Measurements from ENCODE around the gene ISCU.

Gene ISCU

GRCh38 chr12:108602209-108602705, 39.9 kb downstream of the ISCU start:
- DNase-seq (ENCODE audit: low read depth in 2 of 3, low spot score in 1 of 3): no peak

DNA sequence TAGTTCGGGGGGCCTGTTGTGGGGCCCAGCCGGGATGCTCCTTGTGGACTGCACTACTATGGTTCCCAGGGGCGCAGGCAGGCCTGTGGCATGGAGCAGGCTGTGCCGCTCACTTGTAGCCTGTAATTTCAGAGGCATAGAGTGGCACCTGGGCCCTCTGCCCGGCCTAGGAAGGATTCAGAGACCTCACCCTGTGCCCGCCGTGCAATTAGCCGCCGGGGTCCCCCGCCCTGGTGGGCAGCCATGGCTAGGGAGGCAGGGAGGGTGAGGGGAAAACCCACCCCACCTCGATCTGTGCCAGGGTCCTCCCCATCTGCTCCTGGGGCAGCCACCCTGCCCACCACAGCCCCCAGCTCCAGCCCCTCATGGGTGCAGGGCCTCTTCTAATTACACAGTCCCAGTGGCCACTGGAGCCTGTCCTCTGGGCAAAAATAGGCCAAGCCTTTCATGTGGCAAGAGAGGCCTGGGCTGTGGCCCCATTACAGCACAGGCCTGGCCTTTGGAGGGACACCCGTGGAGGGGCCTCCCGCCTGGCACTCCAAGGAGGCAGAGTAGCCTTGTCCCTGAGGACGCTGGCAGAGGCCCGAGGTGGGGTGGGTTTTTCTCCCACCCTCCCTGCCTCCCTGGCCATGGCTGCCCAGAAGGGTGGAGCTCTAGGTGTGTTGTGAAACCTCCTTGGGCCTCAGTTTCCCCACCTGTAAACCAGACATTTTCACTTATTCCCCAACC, 40.7 kb downstream of the ISCU start:
- no peak for DNase-seq (ENCODE audit: low read depth in 2 of 3, low spot score in 1 of 3)

- DNase-seq (ENCODE audit: low read depth in 2 of 3, low spot score in 1 of 3): no peak
These were observed 41.3 kb downstream of the ISCU start for GRCh38 chr12:108603743-108604142.

GRCh38 chr12:108604208-108604941, 42.0 kb downstream of the ISCU start:
- no peak for DNase-seq (ENCODE audit: low read depth in 2 of 3, low spot score in 1 of 3)

DNA sequence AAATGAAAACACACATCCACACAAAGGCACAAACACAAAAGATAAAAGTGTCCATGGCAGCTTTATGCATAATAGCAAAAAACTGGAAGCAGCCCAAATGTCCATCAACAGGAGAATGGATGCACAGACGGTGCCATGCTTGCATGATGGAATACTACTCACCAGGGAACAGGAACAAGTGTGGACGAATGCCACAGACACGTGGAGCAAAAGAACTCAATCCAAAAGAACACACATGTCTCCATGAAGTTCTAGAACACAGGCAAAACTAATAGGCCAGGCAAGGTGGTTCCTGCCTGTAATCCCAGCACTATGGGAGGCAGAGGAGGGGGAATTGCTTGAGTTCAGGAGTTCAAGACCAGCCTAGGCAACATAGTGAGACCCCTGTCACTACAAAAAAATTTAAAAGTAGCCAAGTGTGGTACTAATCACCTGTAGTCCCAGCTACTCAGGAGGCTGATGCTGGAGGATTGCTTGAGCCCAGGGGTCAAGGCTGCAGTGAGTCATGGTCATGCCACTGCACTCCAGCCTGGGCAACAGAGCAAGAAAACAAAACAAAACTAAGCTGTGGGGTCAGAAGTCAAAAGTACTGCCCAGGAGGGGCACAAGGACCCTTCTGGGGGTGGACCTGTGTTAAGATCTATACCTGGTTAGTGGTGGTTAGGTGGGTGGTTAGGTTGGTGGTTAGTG, 42.7 kb downstream of the ISCU start:
- no peak for DNase-seq (ENCODE audit: low read depth in 2 of 3, low spot score in 1 of 3)

GRCh38 chr12:108605690-108606406, 43.5 kb downstream of the ISCU start:
- DNase-seq (ENCODE audit: low read depth in 2 of 3, low spot score in 1 of 3): no peak

- DNase-seq (ENCODE audit: low read depth in 2 of 3, low spot score in 1 of 3): no peak
These were observed 44.1 kb downstream of the ISCU start for GRCh38 chr12:108606492-108606891.

DNA sequence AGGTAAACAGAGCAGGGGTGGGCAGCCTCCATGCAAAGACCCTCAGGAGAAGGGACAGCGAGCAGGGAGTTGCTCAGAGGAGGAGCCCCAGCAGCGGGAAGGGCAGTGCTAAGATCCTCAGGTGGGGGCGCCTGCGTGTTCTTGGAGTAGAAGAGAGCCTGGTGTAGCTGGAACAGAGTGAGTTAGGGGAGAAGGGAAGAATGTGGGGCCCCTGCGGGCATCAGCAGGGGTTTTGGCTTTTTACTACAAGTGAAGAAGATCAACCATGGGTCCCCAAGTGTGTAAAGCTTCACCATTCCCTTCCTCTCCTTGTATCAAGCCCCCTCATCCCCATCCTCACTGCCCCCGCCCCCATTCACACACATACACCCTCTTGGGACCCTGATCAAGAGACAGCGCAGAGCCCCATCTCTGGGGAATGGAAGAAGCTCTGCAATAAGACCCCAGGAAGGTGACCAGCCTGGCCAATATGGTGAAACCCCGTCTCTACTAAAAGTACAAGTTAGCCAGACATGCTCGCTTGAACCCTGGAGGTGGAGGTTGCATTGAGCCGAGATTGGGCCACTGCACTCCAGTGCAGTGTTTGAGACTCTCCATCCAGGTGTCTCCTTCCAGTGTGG, 45.7 kb downstream of the ISCU start:
- DNase-seq (ENCODE audit: low read depth in 2 of 3, low spot score in 1 of 3): no peak

GRCh38 chr12:108608616-108609015, 46.2 kb downstream of the ISCU start:
- no peak for DNase-seq (ENCODE audit: low read depth in 2 of 3, low spot score in 1 of 3)

DNA sequence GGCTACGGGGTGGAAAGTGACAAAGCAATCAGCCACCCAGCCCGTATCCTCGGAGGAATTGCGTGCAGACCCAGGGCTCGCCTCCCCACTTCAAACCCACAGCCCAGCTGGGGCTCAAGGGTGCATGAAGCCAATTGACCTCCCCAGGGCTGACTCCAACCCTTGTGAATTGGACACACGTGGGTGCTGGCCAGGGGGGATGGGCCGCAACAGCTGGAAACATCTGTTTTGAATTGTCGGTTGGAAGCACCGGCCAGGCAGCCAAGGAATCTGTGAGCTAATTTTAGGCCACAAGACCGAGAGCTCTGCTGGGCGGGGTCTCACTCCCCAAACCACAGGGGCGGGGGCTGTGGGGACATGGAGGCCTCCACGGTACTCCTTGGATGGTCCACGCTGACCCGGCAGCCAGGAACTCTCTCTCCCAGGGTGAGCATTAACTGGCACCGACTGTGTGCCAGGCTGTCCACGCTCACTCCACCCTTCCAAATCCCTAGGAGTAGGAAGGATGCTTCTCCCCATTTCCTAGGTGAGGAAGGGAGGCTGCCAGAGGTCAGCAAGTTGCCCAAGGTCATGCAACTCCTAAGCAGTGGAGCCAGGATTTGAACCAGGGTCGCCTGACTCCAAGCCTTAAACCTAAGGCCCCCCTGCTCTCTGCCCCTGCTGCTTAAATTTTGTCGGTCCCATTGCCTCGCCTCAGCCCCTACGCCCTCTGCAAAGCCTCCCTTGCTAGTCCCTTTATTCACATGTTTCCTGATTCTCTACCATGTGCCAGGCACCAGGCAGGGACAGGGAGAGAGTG, 47.3 kb downstream of the ISCU start:
- DNase-seq (ENCODE audit: low read depth in 2 of 3, low spot score in 1 of 3): no peak

GRCh38 chr12:108610336-108610815, 48.0 kb downstream of the ISCU start:
- DNase-seq (ENCODE audit: low read depth in 2 of 3, low spot score in 1 of 3): no peak

GRCh38 chr12:108610856-108611605, 48.6 kb downstream of the ISCU start:
- no peak for DNase-seq (ENCODE audit: low read depth in 2 of 3, low spot score in 1 of 3)

- peak in 1 of 3 donors; percentile 51 for DNase-seq (ENCODE audit: low read depth in 2 of 3, low spot score in 1 of 3)
These were observed 49.6 kb downstream of the ISCU start for GRCh38 chr12:108611884-108612415.

DNA sequence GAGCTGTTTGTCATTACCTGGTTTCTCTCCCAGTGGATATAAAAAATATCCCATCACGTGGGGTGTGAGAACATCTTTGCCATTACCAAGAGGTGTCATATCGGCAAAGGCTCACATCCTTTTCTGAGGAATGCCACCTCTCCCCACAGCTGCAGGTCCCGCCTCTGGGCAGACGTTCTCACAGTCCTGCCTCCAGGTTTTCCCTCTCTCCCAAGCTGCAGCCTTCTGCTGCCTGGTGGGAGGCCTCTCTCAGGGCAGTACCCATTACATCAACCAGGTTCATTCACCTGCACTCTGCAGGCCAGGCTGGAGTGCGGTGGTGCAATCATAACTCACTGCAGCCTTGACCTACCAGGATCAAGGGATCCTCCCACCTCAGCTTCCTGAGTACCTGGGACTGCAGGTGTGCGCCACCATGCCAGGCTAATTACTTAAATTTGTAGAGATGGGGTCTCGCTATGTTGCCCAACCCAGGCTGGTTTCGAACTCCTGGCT, 50.4 kb downstream of the ISCU start:
- DNase-seq (ENCODE audit: low read depth in 2 of 3, low spot score in 1 of 3): no peak

GRCh38 chr12:108613548-108613947, 51.2 kb downstream of the ISCU start:
- DNase-seq (ENCODE audit: low read depth in 2 of 3, low spot score in 1 of 3): no peak

- no peak for DNase-seq (ENCODE audit: low read depth in 2 of 3, low spot score in 1 of 3)
These were observed 51.6 kb downstream of the ISCU start for GRCh38 chr12:108614041-108614440.

DNA sequence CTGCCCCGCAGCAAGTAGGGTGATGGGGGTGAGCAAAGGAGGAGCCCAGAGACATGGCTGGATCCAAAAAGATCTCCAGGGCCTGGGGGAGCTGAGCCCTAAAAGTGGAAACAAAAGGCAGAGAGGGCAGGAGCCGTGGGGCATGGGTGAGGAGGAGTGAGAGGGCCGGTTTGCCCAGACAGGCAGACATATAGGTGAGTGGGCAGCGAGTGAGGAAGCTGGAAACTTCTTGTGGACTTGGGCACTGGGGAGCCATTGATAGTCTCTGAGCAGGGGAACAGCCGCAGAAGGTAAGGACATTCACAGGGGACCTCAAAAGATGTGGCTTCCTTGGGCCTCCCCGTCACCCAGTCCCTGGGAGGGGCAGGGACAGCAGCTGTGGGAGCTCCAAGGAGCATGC, 52.2 kb downstream of the ISCU start:
- no peak for DNase-seq (ENCODE audit: low read depth in 2 of 3, low spot score in 1 of 3)

DNA sequence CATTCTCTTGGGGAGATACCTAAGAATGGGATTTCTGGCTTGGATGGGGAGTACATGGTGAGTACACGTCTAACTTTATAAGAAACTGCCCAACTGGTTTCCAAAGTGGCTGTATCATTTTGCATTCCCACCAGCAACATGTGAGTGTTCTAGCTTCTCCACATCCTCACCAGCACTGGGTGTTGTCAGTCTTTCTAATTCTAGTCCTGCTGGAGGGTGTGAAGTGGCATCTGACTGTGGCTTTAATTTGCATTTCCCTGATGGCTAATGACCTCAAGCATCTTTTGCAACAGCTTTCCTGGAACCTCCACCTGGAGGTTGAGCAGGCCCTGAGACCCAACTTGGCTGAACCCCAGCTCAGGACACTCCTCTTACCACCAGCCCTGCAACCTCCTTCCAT, 53.5 kb downstream of the ISCU start:
- no peak for DNase-seq (ENCODE audit: low read depth in 2 of 3, low spot score in 1 of 3)

GRCh38 chr12:108616359-108616758, 54.0 kb downstream of the ISCU start:
- no peak for DNase-seq (ENCODE audit: low read depth in 2 of 3, low spot score in 1 of 3)

Data from stimulated activated CD4-positive, alpha-beta T cell treated with anti-CD3 and anti-CD28 coated beads, Interleukin-12 subunit alpha, Interleukin-12 subunit beta, amount 100 ng/mL, for 48 hours (primary cell).